Esophagus squamous epithelium (tissue), 5 donors: Measurements from ENCODE around the gene TEX19. TPM values are rescaled to one million over a fixed set of nuclear protein-coding genes. Genes with fewer than 3 reads are reported as not detected.

Source experiments
- DNase-seq: peaks from one replicate; lab custom pipeline; 2025; lab: John Stamatoyannopoulos, UW
- H3K27ac ChIP-seq, 4 donors: fragments of 200-600 bp; sonication (generic); one replicate each; pipeline ENCODE4 v1.5.1; 2016 to 2019; ENCODE audit warnings: mild to moderate bottlenecking in 1 of 4
- H3K27me3 ChIP-seq, 4 donors: fragments of 200-600 bp; sonication (generic); 1 replicate in 3 of 4; 2 replicates in 1 of 4; pipeline versions ENCODE4 v1.5.1 to v1.6.0; 2017 to 2021; ENCODE audit warnings: antibody characterized with exemption in 1 of 4
- H3K36me3 ChIP-seq, 3 donors: fragments of 200-600 bp; sonication (generic); one replicate each; pipeline ENCODE4 v1.5.1; 2016 to 2019
- H3K4me1 ChIP-seq, 3 donors: fragments of 200-600 bp; sonication (generic); one replicate each; pipeline ENCODE4 v1.5.1; 2017 to 2019
- H3K4me3 ChIP-seq, 4 donors: fragments of 200-600 bp; sonication (generic); 1 replicate in 3 of 4; 2 replicates in 1 of 4; pipeline ENCODE4 v1.5.1; 2016 to 2019; ENCODE audit warnings: mild to moderate bottlenecking in 2 of 4, moderate library complexity in 1 of 4
- H3K9me3 ChIP-seq, 3 donors: fragments of 200-600 bp; sonication (generic); one replicate each; pipeline ENCODE4 v1.5.1; 2016 to 2019
- POLR2A ChIP-seq, 4 donors: fragments of 450-650 bp; IDR thresholded peaks; one replicate each; pipeline ENCODE4 v1.6.1; 2017; ENCODE audit warnings: antibody characterized with exemption in 4 of 4, mild to moderate bottlenecking in 4 of 4, moderate library complexity in 3 of 4
- WGBS, 2 donors: methylation state at CpG; one replicate each; pipeline ENCODE4 v1.1.5; 2018; 5-methylcytosine and 5-hydroxymethylcytosine counted together
- intact Hi-C: fragments of 100-400 bp; cut with DNase I; formaldehyde crosslinking; loops from one replicate; pipeline ENCODE4 v1.15.0; 2022
- total RNA-seq, 4 donors: library from RNA; depleted of rRNA; stranded (reverse); fragments of >200 nt; gene quantifications; one replicate each; pipeline ENCODE4 v1.1.0, GENCODE V29; 2016
- TF ChIP-seq, protein P1 (sequence below), 6 experiments: fragments of 450-650 bp in 4 of 6; fragments of 200-600 bp in 2 of 6; sonication (generic) in 2 of 6; IDR thresholded peaks; one replicate each; pipeline ENCODE4 v1.5.1; 2016 to 2019; ENCODE audit warnings: antibody characterized with exemption in 6 of 6, mild to moderate bottlenecking in 4 of 6, moderate library complexity in 4 of 6
- donor health status: DM: yes; HTN: yes; CAD: no.

Gene TEX19
- total RNA-seq, 4 donors from 2014 or later = not detected

DNA sequence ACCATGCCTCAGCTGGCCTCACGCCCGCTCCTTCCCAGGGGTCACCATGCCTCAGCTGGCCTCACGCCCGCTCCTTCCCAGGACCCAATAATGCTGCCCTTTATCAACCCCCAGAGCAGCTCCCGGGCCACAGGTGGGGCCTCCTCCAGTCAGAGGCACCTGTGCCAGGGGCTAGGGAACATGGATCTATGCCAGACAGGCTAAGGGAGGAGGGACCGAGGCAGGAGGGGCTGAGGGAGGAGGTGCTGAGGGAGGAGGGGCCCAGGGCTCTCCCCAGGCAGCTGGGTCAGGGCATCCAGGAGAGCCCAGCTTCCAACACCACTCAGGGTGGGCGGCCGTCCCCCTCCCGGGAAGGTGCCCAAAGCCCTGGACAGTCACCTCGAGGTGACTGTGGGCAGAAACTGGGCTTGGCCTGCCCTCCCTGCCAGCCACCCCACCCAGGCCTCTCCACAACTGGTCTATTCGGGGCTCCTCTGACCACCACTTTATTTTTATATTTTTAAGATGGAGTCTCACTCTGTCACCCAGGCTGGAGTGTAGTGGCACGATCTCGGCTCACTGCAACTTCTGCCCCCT lies 31.9 kb downstream of the TEX19 start:
- no peak for DNase-seq
- H3K36me3 ChIP-seq = peaks cover 0 to 48% (median 0%) of the 10 kb centered on the region in 3 donors
- H3K9me3 ChIP-seq = no peaks in the 10 kb centered on the region
- no peak overlapping the region for H3K27ac ChIP-seq
- peaks cover 0 to 27% (median 0%) of the 10 kb centered on the region in 4 donors for H3K27me3 ChIP-seq
- intact Hi-C loops = no loop called here
- H3K4me1 ChIP-seq = peaks cover 9 to 15% (median 10%) of the 10 kb centered on the region in 3 donors
- 90 to 93% methylated on average over 7 of the region's 13 CpGs for WGBS, 2 donors
- H3K4me3 ChIP-seq = no peak overlapping the region
- no peak for TF ChIP-seq POLR2A (IDR thresholded peaks at IDR 0.05)

DNA sequence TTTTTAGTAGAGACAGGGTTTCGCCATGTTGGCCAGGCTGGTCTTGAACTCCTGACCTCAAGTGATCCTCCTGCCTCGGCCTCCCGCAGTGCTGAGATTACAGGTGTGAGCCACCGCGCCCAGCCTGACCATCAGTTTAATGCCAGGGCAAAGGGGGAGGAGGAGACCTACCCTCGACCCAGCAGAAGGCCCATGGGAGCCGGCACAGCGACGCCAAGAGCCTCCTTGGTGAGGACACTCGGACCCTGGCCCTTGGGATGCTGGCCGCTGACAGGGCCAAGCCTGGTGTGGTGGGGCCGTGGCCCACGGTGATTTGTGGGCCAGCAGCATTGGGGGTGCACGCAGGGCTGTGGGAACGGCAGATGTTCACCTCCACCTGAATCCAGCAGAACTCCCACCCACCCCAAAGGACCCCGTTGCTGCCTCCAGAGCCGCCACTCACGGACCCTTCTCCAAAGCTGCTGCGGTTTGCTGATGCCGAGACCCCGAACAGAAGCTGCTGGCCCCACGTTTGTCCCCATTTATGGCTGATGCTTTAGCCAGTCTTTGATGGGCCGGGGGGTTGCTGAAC lies 32.5 kb downstream of the TEX19 start:
- Histone ChIP-seq H3K4me1 (peaks cover 6 to 8% (median 8%) of the 10 kb centered on the region in 3 donors), H3K27me3 (peaks cover 0 to 21% (median 0%) of the 10 kb centered on the region in 4 donors), H3K36me3 (peaks cover 0 to 48% (median 0%) of the 10 kb centered on the region in 3 donors), H3K9me3 (no peaks in the 10 kb centered on the region), H3K27ac (no peak overlapping the region), H3K4me3 (no peak overlapping the region)
- intact Hi-C loops = no loop called here
- WGBS, 2 donors = 100% methylated on average over 3 of the region's 23 CpGs; no CpG with 5 or more reads in 1 of the 2 donors
- TF ChIP-seq, protein P1, sequence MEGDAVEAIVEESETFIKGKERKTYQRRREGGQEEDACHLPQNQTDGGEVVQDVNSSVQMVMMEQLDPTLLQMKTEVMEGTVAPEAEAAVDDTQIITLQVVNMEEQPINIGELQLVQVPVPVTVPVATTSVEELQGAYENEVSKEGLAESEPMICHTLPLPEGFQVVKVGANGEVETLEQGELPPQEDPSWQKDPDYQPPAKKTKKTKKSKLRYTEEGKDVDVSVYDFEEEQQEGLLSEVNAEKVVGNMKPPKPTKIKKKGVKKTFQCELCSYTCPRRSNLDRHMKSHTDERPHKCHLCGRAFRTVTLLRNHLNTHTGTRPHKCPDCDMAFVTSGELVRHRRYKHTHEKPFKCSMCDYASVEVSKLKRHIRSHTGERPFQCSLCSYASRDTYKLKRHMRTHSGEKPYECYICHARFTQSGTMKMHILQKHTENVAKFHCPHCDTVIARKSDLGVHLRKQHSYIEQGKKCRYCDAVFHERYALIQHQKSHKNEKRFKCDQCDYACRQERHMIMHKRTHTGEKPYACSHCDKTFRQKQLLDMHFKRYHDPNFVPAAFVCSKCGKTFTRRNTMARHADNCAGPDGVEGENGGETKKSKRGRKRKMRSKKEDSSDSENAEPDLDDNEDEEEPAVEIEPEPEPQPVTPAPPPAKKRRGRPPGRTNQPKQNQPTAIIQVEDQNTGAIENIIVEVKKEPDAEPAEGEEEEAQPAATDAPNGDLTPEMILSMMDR (IDR thresholded peaks at IDR 0.05) = no peak
- no peak for TF ChIP-seq POLR2A (IDR thresholded peaks at IDR 0.05)
- no peak for DNase-seq

DNA sequence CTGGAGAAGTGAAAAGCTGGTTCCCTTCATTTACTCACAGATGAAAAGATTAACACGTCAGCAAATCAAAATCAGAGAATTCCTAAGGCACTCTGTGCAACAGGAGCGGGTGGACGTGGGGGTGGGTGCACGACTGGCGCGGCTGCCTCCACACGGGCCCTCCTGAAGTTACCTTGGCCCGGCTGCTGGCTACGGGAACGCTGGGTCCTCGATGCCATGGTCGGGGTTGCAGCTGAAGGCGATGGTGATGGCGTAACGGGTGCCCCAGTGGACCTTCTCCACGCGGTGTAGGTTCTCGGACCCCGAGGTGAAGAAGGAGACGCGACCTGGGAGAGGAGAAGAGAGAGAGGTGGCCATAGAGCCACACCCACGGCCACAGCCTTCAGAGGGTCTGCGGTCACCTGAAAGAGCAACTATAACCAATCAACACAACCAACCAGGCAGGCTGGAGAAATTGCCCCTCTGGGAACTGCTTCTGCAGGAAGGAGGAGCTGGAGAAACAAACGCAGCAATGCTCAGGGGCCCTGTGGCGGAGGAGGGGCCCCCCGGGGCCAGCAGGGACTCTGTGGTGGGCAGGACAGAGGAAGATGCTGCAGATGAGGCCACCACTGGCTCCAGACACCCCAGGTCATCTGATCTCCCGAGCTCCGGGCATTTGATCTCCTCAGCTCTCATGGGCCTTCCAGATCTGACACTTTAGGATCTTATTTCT lies 33.3 kb downstream of the TEX19 start:
- H3K4me3 ChIP-seq = no peak overlapping the region
- H3K36me3 ChIP-seq = peaks cover 0 to 54% (median 0%) of the 10 kb centered on the region in 3 donors
- H3K27me3 ChIP-seq = peaks cover 0 to 13% (median 0%) of the 10 kb centered on the region in 4 donors
- H3K4me1 ChIP-seq = peaks cover 0 to 8% (median 0%) of the 10 kb centered on the region in 3 donors
- TF ChIP-seq, protein P1 (IDR thresholded peaks at IDR 0.05) = no peak
- TF ChIP-seq POLR2A (IDR thresholded peaks at IDR 0.05) = no peak
- 88 to 97% methylated on average over 12 to 19 of the region's 28 CpGs for WGBS, 2 donors
- intact Hi-C loops = no loop called here
- H3K27ac ChIP-seq = no peak overlapping the region
- DNase-seq = no peak
- H3K9me3 ChIP-seq = no peaks in the 10 kb centered on the region

DNA sequence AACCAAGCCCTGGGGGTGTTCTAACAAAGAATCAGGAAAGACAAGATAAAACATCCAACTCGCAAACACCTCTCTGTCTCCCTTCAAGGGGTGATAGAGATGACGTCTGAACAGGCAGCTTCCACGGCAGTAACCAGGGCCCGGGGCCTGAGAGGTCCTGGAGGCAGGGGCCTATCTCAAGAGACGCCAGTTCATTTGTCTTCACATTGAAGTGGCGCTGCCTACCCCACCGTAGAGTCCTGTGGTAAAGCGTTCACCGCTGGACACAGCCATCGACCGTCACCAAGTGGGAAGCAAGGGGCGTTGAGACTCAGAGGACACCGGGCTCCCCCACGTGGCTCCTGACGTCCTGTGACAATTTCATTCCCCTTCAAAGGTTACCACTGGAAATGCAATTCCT lies 33.9 kb downstream of the TEX19 start:
- TF ChIP-seq POLR2A (IDR thresholded peaks at IDR 0.05) = no peak
- TF ChIP-seq, protein P1 (IDR thresholded peaks at IDR 0.05) = no peak
- DNase-seq = no peak
- Histone ChIP-seq H3K4me3 (no peak overlapping the region), H3K4me1 (peaks cover 0 to 13% (median 0%) of the 10 kb centered on the region in 3 donors), H3K9me3 (no peaks in the 10 kb centered on the region), H3K36me3 (peaks cover 0 to 60% (median 0%) of the 10 kb centered on the region in 3 donors), H3K27me3 (peaks cover 0 to 7% (median 0%) of the 10 kb centered on the region in 4 donors), H3K27ac (no peak overlapping the region)
- intact Hi-C loops = no loop called here
- WGBS, 2 donors = 91 to 96% methylated on average over 14 to 15 of the region's 15 CpGs

DNA sequence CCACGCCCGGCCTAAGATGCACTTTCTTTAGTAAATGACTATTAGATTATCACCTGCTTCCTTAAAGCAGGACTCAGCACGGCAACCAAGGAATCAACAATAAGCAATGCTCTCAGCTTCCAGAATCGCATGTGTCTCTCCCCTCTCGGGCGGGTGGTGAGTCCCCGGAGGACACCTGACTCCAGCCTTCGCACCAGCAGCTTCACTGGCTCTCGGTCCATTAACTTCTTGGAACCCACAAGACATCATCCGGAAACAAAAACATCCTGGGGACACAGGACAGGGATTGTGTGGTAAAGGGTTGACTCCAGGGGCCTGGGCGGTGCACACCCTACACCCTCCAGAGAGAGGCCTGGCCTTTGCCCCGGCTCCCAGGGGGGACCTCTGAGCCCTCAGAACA lies 35.2 kb downstream of the TEX19 start:
- Histone ChIP-seq H3K27me3 (no peaks in the 10 kb centered on the region), H3K27ac (no peak overlapping the region), H3K4me1 (peaks cover 0 to 27% (median 0%) of the 10 kb centered on the region in 3 donors), H3K4me3 (no peak overlapping the region), H3K36me3 (peaks cover 0 to 62% (median 0%) of the 10 kb centered on the region in 3 donors), H3K9me3 (no peaks in the 10 kb centered on the region)
- WGBS, 2 donors = 81 to 87% methylated on average over 7 to 9 of the region's 12 CpGs
- intact Hi-C loops = no loop called here
- no peak for DNase-seq
- TF ChIP-seq, protein P1 (IDR thresholded peaks at IDR 0.05) = no peak
- no peak for TF ChIP-seq POLR2A (IDR thresholded peaks at IDR 0.05)
